Measurements from ENCODE around the gene ADAM10. TPM values are rescaled to one million over a fixed set of nuclear protein-coding genes. Genes with fewer than 3 reads are reported as not detected.
A peak's percentile ranks its signal among the peaks of the same experiment; 100 is the strongest.

The ADAM10 gene, protein sequence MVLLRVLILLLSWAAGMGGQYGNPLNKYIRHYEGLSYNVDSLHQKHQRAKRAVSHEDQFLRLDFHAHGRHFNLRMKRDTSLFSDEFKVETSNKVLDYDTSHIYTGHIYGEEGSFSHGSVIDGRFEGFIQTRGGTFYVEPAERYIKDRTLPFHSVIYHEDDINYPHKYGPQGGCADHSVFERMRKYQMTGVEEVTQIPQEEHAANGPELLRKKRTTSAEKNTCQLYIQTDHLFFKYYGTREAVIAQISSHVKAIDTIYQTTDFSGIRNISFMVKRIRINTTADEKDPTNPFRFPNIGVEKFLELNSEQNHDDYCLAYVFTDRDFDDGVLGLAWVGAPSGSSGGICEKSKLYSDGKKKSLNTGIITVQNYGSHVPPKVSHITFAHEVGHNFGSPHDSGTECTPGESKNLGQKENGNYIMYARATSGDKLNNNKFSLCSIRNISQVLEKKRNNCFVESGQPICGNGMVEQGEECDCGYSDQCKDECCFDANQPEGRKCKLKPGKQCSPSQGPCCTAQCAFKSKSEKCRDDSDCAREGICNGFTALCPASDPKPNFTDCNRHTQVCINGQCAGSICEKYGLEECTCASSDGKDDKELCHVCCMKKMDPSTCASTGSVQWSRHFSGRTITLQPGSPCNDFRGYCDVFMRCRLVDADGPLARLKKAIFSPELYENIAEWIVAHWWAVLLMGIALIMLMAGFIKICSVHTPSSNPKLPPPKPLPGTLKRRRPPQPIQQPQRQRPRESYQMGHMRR
- 48.1 TPM for total RNA-seq

GRCh38 chr15:58749532-58750337 lies at the start of gene ADAM10:
TSS of gene ADAM10 (minus strand) at chr15:58749707. CDS start at chr15:58749534, 173 bp downstream.
- H3K27me3 ChIP-seq: no peaks in the 10 kb centered on the region
- H3K36me3 ChIP-seq: no peaks in the 10 kb centered on the region
- TF ChIP-seq POLR2AphosphoS5 (IDR thresholded peaks at IDR 0.05; ENCODE audit: insufficient read depth in 1 of 2, low read depth in 1 of 2) (peak; percentile 87 to 92), POLR2A (IDR thresholded peaks at IDR 0.05) (peak; percentile 66 to 90), CTCF (IDR thresholded peaks at IDR 0.05) (no peak)
- peak within 1 kb of the TSS; percentile 96 for H3K27ac ChIP-seq
- DNase-seq (ENCODE audit: extremely low spot score in 2 of 2): peak; percentile 99 to 100
- intact Hi-C loops (cut with DNase I): no loop called here
- peak within 1 kb of the TSS; percentile 89 to 94 for H3K4me3 ChIP-seq
- no peaks in the 10 kb centered on the region for H3K9me3 ChIP-seq
- H3K4me1 ChIP-seq: peaks cover 26% of the 10 kb centered on the region

DNA sequence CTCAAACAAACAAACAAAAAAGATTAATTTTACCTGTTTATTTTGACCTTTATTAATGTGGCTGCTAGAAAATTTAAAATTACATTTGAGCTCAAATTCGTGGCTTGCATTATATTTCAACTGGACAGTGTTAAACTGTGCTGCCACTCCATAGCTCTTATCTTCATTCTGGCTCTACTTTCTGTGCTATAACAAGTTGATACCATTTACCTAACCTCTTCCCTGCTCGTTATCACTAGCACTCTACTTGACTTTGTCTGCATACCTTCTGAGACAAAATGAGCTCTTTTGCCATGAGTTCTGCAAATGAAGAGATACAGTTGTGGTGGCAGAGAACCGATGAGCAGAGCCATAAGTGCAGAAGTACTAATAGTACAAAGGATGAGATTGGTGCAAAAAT lies 48.0 kb upstream of the ADAM10 start:
- intact Hi-C loops (cut with DNase I): no loop called here
- H3K4me1 ChIP-seq: peaks cover 4% of the 10 kb centered on the region
- no peaks in the 10 kb centered on the region for H3K27me3 ChIP-seq
- no peak overlapping the region for H3K4me3 ChIP-seq
- DNase-seq (ENCODE audit: extremely low spot score in 2 of 2): no peak
- H3K27ac ChIP-seq: no peak overlapping the region
- TF ChIP-seq POLR2AphosphoS5 (IDR thresholded peaks at IDR 0.05; ENCODE audit: insufficient read depth in 1 of 2, low read depth in 1 of 2): no peak
- no peak for TF ChIP-seq POLR2A (IDR thresholded peaks at IDR 0.05)
- no peak for TF ChIP-seq CTCF (IDR thresholded peaks at IDR 0.05)
- no peaks in the 10 kb centered on the region for H3K9me3 ChIP-seq
- peaks cover under 1 to 2% of the 10 kb centered on the region in 2 donors for H3K36me3 ChIP-seq

- Histone ChIP-seq H3K9me3 (no peaks in the 10 kb centered on the region), H3K4me1 (peaks cover 4% of the 10 kb centered on the region), H3K36me3 (no peaks in the 10 kb centered on the region), H3K27ac (no peak overlapping the region), H3K27me3 (no peaks in the 10 kb centered on the region), H3K4me3 (no peak overlapping the region)
- intact Hi-C loops (cut with DNase I): no loop called here
- DNase-seq (ENCODE audit: extremely low spot score in 2 of 2): no peak
- TF ChIP-seq CTCF (IDR thresholded peaks at IDR 0.05): no peak
- no peak for TF ChIP-seq POLR2A (IDR thresholded peaks at IDR 0.05)
- no peak for TF ChIP-seq POLR2AphosphoS5 (IDR thresholded peaks at IDR 0.05; ENCODE audit: insufficient read depth in 1 of 2, low read depth in 1 of 2)
Observed at GRCh38 chr15:58795825-58796224, 46.3 kb upstream of the ADAM10 start.

GRCh38 chr15:58793862-58794261 lies 44.4 kb upstream of the ADAM10 start:
- H3K9me3 ChIP-seq: no peaks in the 10 kb centered on the region
- H3K36me3 ChIP-seq: no peaks in the 10 kb centered on the region
- intact Hi-C loops (cut with DNase I): no loop called here
- H3K4me3 ChIP-seq: no peak overlapping the region
- DNase-seq (ENCODE audit: extremely low spot score in 2 of 2): no peak
- TF ChIP-seq POLR2AphosphoS5 (IDR thresholded peaks at IDR 0.05; ENCODE audit: insufficient read depth in 1 of 2, low read depth in 1 of 2) (no peak), POLR2A (IDR thresholded peaks at IDR 0.05) (no peak), CTCF (IDR thresholded peaks at IDR 0.05) (no peak)
- peaks cover 4% of the 10 kb centered on the region for H3K4me1 ChIP-seq
- H3K27ac ChIP-seq: no peak overlapping the region
- no peaks in the 10 kb centered on the region for H3K27me3 ChIP-seq
